ENCODE data around the gene DENND1A. TPM values are rescaled to one million over a fixed set of nuclear protein-coding genes. Genes with fewer than 3 reads are reported as not detected.

DENND1A gene
- total and polyA plus RNA-seq, 4 experiments from 2014 or later: 1.4 to 14.2 (median 9.9) TPM

GRCh38 chr9:123848447-123849085 is 81.4 kb downstream of the DENND1A start:
- H3K4me3 ChIP-seq (ENCODE audit: low read length in 2 of 2): no peak overlapping the region
- no peaks in the 10 kb centered on the region for H3K36me3 ChIP-seq (ENCODE audit: insufficient read depth, low read length)
- H3K9me3 ChIP-seq (ENCODE audit: control insufficient read depth in 1 of 2, low read length in 2 of 2): peaks cover 0 to 6% of the 10 kb centered on the region in 2 donors
- H3K4me3 Mint-ChIP-seq: no peak overlapping the region
- no peaks in the 10 kb centered on the region for H3K27me3 ChIP-seq (ENCODE audit: insufficient read depth, low read length)
- peaks cover 47 to 54% of the 10 kb centered on the region in 2 donors for H3K36me3 Mint-ChIP-seq
- POLR2A ChIA-PET (ENCODE audit: partially characterized antibody): no interaction called here
- H3K9me3 Mint-ChIP-seq: peaks cover 5 to 53% (median 33%) of the 10 kb centered on the region in 8 donors
- H3K4me1 ChIP-seq (ENCODE audit: insufficient read depth, low read length): no peaks in the 10 kb centered on the region
- CTCF ChIA-PET (ENCODE audit: partially characterized antibody): no interaction called here
- intact Hi-C loops (cut with micrococcal nuclease): no loop called here
- peaks cover 5 to 12% (median 7%) of the 10 kb centered on the region in 4 donors for H3K4me1 Mint-ChIP-seq
- no peak overlapping the region for H3K27ac ChIP-seq (ENCODE audit: low read depth, low read length)
- H3K27me3 Mint-ChIP-seq: no peaks in the 10 kb centered on the region
- no peak for DNase-seq
- no peak overlapping the region for H3K27ac Mint-ChIP-seq

- Mint-ChIP-seq H3K4me3 (no peak overlapping the region), H3K27ac (no peak overlapping the region), H3K9me3 (peaks cover 7 to 66% (median 43%) of the 10 kb centered on the region in 8 donors), H3K36me3 (peaks cover 61 to 69% of the 10 kb centered on the region in 2 donors), H3K4me1 (peaks cover 5 to 12% (median 7%) of the 10 kb centered on the region in 4 donors), H3K27me3 (no peaks in the 10 kb centered on the region)
- H3K4me3 ChIP-seq (ENCODE audit: low read length in 2 of 2): no peak overlapping the region
- H3K9me3 ChIP-seq (ENCODE audit: control insufficient read depth in 1 of 2, low read length in 2 of 2): peaks cover 0 to 6% of the 10 kb centered on the region in 2 donors
- H3K27me3 ChIP-seq (ENCODE audit: insufficient read depth, low read length): no peaks in the 10 kb centered on the region
- no peak overlapping the region for H3K27ac ChIP-seq (ENCODE audit: low read depth, low read length)
- POLR2A ChIA-PET (ENCODE audit: partially characterized antibody): no interaction called here
- no peak for DNase-seq
- CTCF ChIA-PET (ENCODE audit: partially characterized antibody): no interaction called here
- intact Hi-C loops (cut with micrococcal nuclease): no loop called here
- H3K4me1 ChIP-seq (ENCODE audit: insufficient read depth, low read length): no peaks in the 10 kb centered on the region
- H3K36me3 ChIP-seq (ENCODE audit: insufficient read depth, low read length): no peaks in the 10 kb centered on the region
Observed at GRCh38 chr9:123846966-123847365, 83.0 kb downstream of the DENND1A start.

GRCh38 chr9:123843703-123844102 is 86.2 kb downstream of the DENND1A start:
- intact Hi-C loops (cut with micrococcal nuclease): no loop called here
- Mint-ChIP-seq H3K36me3 (peaks cover 54 to 70% of the 10 kb centered on the region in 2 donors), H3K27ac (no peak overlapping the region), H3K4me1 (peaks cover 0 to 5% (median 3%) of the 10 kb centered on the region in 4 donors), H3K4me3 (no peak overlapping the region), H3K27me3 (no peaks in the 10 kb centered on the region), H3K9me3 (peaks cover 2 to 70% (median 43%) of the 10 kb centered on the region in 8 donors)
- no peak overlapping the region for H3K27ac ChIP-seq (ENCODE audit: low read depth, low read length)
- H3K9me3 ChIP-seq (ENCODE audit: control insufficient read depth in 1 of 2, low read length in 2 of 2): peaks cover 0 to 6% of the 10 kb centered on the region in 2 donors
- no peaks in the 10 kb centered on the region for H3K27me3 ChIP-seq (ENCODE audit: insufficient read depth, low read length)
- no peaks in the 10 kb centered on the region for H3K4me1 ChIP-seq (ENCODE audit: insufficient read depth, low read length)
- no peak for DNase-seq
- POLR2A ChIA-PET (ENCODE audit: partially characterized antibody): no interaction called here
- H3K4me3 ChIP-seq (ENCODE audit: low read length in 2 of 2): no peak overlapping the region
- no peaks in the 10 kb centered on the region for H3K36me3 ChIP-seq (ENCODE audit: insufficient read depth, low read length)
- CTCF ChIA-PET (ENCODE audit: partially characterized antibody): no interaction called here

- Mint-ChIP-seq H3K36me3 (peaks cover 17 to 25% of the 10 kb centered on the region in 2 donors), H3K4me3 (peak overlapping the region in 2 of 8 donors; percentile 13 to 57), H3K9me3 (peaks cover 0 to 15% (median 8%) of the 10 kb centered on the region in 8 donors), H3K4me1 (peaks cover 16 to 23% (median 18%) of the 10 kb centered on the region in 4 donors), H3K27me3 (no peaks in the 10 kb centered on the region), H3K27ac (peak overlapping the region in 1 of 7 donors; percentile 41)
- H3K36me3 ChIP-seq (ENCODE audit: insufficient read depth, low read length): no peaks in the 10 kb centered on the region
- POLR2A ChIA-PET (ENCODE audit: partially characterized antibody): no interaction called here
- H3K4me3 ChIP-seq (ENCODE audit: low read length in 2 of 2): no peak overlapping the region
- no peaks in the 10 kb centered on the region for H3K27me3 ChIP-seq (ENCODE audit: insufficient read depth, low read length)
- CTCF ChIA-PET (ENCODE audit: partially characterized antibody): interaction anchor here (1.3 kb wide), 1 partner anchor 10 kb away, joined by 4 read pairs; no protein-coding TSS in a partner anchor
- intact Hi-C loops (cut with micrococcal nuclease): no loop called here
- no peak for DNase-seq
- peaks cover 13% of the 10 kb centered on the region for H3K4me1 ChIP-seq (ENCODE audit: insufficient read depth, low read length)
- H3K27ac ChIP-seq (ENCODE audit: low read depth, low read length): no peak overlapping the region
- H3K9me3 ChIP-seq (ENCODE audit: control insufficient read depth in 1 of 2, low read length in 2 of 2): no peaks in the 10 kb centered on the region
Observed at GRCh38 chr9:123835821-123836220, 94.1 kb downstream of the DENND1A start.

GRCh38 chr9:123834889-123835562 is 94.9 kb downstream of the DENND1A start:
- no peak for DNase-seq
- Histone ChIP-seq H3K4me1 (ENCODE audit: insufficient read depth, low read length) (peaks cover 13% of the 10 kb centered on the region), H3K27ac (ENCODE audit: low read depth, low read length) (no peak overlapping the region), H3K4me3 (ENCODE audit: low read length in 2 of 2) (no peak overlapping the region), H3K27me3 (ENCODE audit: insufficient read depth, low read length) (no peaks in the 10 kb centered on the region), H3K9me3 (ENCODE audit: control insufficient read depth in 1 of 2, low read length in 2 of 2) (no peaks in the 10 kb centered on the region), H3K36me3 (ENCODE audit: insufficient read depth, low read length) (no peaks in the 10 kb centered on the region)
- Mint-ChIP-seq H3K9me3 (peaks cover 0 to 21% (median 11%) of the 10 kb centered on the region in 8 donors), H3K27ac (peak overlapping the region in 2 of 7 donors; percentile 43 to 67), H3K27me3 (no peaks in the 10 kb centered on the region), H3K4me1 (peaks cover 16 to 23% (median 18%) of the 10 kb centered on the region in 4 donors), H3K4me3 (peak overlapping the region in 7 of 8 donors; percentile 26 to 82 (median 53)), H3K36me3 (peaks cover 15 to 29% of the 10 kb centered on the region in 2 donors)
- intact Hi-C loops (cut with micrococcal nuclease): no loop called here
- ChIA-PET CTCF (ENCODE audit: partially characterized antibody) (interaction anchor here (1.3 kb wide), 1 partner anchor 9 kb away, joined by 4 read pairs; no protein-coding TSS in a partner anchor), POLR2A (ENCODE audit: partially characterized antibody) (interaction anchor here (0.6 kb wide), 1 partner anchor 192 kb away, joined by 4 read pairs; no protein-coding TSS in a partner anchor)

- intact Hi-C loops (cut with micrococcal nuclease): no loop called here
- H3K36me3 ChIP-seq (ENCODE audit: insufficient read depth, low read length): no peaks in the 10 kb centered on the region
- Mint-ChIP-seq H3K27me3 (no peaks in the 10 kb centered on the region), H3K9me3 (peaks cover 0 to 27% (median 17%) of the 10 kb centered on the region in 8 donors), H3K27ac (no peak overlapping the region), H3K4me1 (peaks cover 16 to 23% (median 18%) of the 10 kb centered on the region in 4 donors), H3K36me3 (peaks cover 18 to 33% of the 10 kb centered on the region in 2 donors), H3K4me3 (no peak overlapping the region)
- H3K9me3 ChIP-seq (ENCODE audit: control insufficient read depth in 1 of 2, low read length in 2 of 2): no peaks in the 10 kb centered on the region
- H3K27me3 ChIP-seq (ENCODE audit: insufficient read depth, low read length): no peaks in the 10 kb centered on the region
- ChIA-PET CTCF (ENCODE audit: partially characterized antibody) (interaction anchor here (1.3 kb wide), 1 partner anchor 9 kb away, joined by 4 read pairs; no protein-coding TSS in a partner anchor), POLR2A (ENCODE audit: partially characterized antibody) (no interaction called here)
- no peak overlapping the region for H3K4me3 ChIP-seq (ENCODE audit: low read length in 2 of 2)
- H3K4me1 ChIP-seq (ENCODE audit: insufficient read depth, low read length): peaks cover 13% of the 10 kb centered on the region
- no peak for DNase-seq
- H3K27ac ChIP-seq (ENCODE audit: low read depth, low read length): no peak overlapping the region
Observed at GRCh38 chr9:123834218-123834888, 95.6 kb downstream of the DENND1A start.
